Superior temporal gyrus (tissue), 1 donor: Measurements from ENCODE around the gene TOPORS.
A peak's percentile ranks its signal among the peaks of the same experiment; 100 is the strongest.
"Not testable (repeated sequence)": the region's sequence is repeated elsewhere in the genome, so short reads cannot be mapped to it uniquely, and the experiment has no call there.

ENCODE experiments used
- DNase-seq: peaks from one replicate; pipeline ENCODE4 v3.0.0-alpha.2; 2016; ENCODE audit errors: extremely low spot score

Gene TOPORS

DNA sequence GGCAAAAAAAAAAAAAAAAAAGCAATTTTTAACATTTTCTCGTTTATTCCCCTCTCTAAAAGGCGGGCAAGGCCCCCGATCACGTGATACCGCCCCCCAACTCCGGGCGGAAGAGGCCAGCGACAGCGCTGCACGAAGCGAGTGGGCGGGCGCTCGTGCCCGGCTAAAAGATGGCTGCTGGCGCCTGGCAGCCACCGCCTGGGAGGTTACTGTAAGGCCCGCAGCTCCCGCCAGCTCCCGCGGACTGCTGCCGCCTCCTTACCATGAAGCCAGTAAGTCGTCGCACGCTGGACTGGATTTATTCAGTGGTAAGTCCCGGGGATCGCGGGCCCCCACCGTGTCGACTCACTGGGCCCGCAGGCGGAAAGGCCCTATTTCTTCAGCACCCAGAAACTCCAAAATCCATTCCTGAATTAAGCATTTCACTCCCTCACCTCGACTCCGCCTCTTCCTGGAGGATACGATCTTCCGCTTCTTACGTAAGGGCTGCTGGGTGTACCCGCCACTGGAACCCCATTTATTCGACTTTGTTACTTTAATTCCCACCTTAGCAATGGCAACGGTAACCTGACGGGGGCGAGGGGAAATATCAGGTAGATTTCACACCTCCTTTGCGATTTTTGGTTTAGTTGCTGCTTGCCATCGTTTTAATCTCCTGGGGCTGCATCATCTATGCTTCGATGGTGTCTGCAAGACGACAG lies at the start of gene TOPORS, which contains the start of gene SMIM27:
TOPORS (minus strand) TSS at position 415 of the 701 bp plus-strand sequence; CDS start at position 265, 150 bp downstream.
SMIM27 (plus strand) TSS at position 156 of the 701 bp plus-strand sequence; CDS start at position 264, 108 bp downstream.
- DNase-seq, result peak; percentile 97

DNA sequence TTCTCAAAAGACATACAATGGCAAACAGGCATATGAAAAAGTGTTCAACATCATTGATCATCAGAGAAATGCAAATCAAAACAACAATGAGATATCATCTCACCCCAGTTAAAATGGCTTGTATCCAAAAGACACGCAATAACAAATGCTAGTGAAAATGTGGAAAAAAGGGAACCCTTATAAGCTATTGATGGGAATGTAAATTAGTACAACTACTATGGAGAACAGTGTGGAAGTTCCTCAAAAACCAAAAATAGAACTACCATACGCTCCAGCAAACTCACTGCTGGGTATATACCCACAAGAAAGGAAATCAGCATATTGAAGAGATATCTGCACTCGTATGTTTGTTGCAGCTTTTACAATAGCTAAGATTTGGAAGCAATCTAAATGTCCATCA lies 46.6 kb upstream of the TOPORS start:
- DNase-seq, result not testable (repeated sequence)

DNA sequence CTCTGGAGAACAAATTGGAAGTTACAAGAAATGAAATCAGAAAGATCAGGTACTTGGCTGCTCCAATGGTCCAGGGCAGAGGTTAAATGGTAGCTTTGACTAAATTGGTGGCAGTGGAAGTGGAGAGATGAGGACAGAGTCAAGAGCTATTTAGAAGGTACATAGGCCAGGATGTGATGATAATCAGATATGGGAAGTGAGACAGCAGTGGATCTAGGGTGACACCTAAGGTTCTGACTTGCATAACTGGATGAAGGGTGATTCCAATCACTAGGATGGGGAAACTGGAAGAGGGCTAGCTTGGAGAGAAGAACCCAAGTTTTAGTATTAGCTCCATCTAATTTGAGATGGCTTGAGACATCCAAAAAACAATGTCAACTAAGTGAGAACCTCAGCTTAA lies 44.5 kb upstream of the TOPORS start:
- no peak for DNase-seq

DNA sequence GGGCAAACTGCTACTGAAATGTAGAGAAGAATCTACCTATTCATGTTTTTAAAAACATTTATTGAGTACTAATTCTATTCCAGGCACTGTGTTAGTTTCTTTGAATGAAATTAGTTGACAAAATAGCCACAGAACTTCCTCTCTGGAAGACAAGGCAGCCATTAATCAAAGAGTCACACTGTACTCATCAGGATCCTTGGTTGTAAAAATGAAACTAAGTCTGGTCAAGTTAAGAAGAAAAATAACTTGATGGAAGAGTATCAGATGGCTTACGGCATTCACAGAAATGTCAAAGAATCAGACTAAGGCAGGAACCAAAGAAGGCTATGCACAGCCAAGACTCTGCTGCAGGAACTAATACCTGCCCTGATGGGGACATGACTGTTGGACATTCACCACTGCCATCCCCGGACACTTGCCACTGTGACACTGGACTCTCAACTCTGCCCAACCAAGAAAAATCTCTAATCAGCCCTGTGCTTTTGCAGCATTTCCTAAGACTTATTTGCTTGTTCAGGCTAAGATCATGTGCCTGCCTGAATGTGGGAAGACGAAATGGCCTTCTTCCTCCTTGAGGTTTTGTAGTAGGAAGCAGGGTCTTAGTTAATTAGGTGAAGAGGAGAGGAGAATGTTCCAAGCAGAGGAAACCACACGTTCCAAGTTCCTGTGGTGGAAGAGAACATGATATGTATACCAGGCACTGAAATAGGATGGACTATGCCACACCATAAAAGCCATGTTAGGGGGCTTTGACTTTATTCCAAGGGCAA lies 43.9 kb upstream of the TOPORS start:
- no peak for DNase-seq

DNA sequence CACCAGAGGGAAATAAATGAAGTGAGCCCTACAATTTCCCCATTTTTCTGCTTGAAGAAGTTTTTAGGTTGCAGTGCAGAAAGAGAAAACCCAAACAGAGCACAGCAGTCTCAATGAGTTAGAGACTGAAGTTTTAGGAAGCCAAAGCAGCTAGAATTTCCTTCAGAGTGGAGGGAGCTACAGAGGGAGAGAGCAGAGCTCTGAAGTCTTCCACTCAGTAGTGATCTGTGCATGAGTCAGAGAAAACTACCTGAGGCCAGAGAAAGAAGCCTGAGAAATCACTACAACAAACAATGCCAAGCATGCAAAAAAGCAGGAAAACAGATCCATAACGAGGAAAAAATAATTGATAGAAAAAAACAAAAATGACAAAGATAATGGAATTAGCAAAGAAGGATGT lies 38.5 kb upstream of the TOPORS start:
- DNase-seq, result no peak

DNA sequence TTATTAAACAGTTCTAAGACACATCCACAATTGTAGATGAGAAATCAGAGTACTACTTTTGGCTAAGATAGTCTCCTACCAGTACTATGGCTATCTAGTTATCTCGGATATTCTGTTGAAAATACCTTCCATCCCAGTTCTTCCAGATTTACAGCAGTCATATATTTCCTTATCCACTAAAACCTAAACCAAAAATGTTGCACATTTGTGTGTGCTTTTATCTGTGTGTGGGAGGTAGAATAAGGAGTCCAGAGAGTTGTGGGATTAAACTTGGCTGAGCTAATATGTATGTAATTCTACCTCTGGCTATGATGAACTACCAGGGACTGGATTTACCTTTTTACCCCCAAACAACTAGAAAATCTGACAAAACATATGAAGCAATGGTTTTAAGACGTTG lies 38.1 kb upstream of the TOPORS start:
- DNase-seq, result no peak

DNA sequence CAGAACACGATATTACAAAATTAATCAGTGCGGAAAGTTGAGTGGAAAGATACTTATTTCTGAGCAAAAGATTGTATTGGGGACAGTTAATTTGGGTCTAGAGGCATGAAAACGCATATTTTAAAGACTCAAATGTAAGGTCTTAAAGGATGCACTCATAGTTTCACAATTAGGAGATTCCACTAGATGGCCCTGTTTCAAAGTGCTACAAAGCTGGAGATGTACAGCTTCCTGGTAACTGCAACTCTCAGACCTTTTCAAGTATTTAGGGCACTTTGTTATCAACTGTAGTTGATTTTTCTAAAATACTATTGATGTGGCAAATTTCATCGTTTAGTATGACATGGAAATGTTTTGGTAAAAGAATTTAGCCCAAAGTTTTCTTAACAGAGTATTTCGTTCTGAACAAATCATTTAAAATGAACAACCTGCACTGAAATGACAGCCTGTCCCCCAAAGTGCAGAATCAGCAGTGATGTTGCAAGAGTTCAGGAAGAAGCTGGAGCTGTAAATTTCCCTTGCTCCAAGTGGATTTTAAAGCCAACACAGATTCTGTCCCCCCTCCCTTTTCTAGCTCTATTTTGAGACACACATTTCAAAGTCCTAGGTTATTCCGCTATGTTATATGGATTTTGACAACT lies 36.8 kb upstream of the TOPORS start:
- DNase-seq, result peak; percentile 85

DNA sequence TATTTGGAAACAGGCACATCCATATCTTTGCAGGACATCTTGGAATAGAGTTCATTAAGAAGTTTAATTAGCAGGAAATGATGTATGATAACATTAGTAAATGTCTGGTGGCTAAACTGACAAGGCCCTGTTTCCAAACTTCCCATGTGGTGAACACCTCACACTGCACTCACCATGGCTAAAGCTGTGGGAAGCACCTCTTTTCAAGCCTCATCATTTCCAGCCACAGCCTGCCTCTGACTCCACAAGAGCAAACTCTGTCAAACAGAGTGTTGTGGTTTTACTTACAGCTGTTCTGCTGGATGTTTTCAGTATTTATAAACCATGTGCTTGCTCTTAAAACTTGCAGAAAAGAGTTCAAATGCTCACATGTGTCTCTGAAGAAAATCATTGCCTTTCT lies 35.5 kb upstream of the TOPORS start:
- DNase-seq, result no peak

DNA sequence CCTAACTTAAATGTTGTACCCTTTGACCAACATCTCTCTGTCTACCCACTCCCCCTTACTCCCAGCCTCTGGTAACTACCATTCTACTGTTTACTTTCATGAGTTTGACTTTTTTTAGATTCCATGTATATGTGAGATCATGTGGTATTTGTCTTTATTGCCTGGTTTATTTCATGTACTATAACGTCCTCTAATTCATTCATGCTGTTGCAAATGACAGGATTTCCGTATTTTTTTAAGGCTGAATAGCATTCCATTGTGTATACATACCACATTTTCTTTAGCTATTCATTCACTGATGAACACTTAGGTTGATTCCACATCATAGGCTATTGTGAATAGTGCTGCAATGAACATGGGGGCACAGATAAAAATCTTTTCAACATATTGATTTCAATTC lies 32.4 kb upstream of the TOPORS start:
- DNase-seq, result no peak

DNA sequence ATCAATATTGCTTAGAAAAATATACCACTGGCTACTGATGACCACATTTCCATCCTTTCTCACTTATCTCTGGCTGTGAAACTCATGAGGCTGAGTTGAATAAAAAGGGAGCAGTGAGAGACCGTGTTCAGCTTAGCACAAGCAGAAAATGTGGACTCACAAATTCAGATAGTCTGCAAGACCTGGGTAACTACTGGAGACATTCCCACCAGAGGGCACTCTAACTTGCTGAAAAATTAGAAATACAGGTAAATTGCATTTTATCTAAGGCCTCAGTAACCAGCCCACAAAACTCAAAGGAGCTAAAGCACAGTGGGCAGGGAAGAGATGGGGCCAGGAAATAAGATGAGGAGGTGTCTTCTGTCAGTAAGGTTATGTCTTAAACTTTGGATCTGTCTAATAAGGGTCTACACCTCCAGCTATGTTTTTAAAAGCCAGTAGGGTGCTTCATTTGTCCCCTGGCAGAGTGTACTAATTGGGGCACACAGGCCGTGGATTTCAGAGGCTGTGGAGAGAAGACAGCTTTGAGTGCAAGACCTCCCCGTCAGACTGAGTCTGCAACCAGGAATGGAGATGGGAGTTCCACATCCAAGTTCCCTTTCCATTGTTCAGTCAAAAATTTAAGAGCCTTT lies 29.2 kb upstream of the TOPORS start:
- peak; percentile 78 for DNase-seq

DNA sequence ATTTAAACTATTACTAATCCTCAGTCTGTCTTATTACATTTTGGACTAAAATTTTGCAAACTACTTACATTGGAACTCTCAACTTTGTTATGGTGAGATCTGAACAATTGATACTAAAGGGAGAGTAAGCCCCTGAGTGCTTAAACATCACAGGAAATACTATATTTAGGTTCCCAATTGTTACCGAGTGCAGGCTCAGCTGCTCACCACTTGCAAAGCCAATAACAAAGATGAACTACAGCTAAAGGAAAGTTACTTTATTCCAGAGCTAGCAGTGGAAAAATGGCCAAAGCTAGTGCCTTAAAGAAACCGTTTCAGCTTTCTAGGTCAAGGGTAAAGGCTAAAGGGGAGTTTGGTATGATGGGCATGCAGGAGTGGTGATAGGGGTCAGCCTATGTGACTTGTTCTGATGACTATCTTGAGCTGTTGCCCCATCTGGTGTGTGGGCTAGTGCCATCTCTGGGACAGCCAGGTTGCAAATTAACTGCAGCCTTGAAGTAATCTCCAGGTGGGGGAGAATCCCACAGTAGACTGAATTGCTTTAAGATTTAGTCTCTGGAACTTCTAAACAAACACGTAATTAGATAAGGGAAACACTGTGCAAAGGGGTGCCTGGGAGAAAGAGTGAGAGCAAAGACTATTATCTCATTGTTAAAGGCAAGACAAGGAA lies 28.4 kb upstream of the TOPORS start:
- DNase-seq, result no peak

DNA sequence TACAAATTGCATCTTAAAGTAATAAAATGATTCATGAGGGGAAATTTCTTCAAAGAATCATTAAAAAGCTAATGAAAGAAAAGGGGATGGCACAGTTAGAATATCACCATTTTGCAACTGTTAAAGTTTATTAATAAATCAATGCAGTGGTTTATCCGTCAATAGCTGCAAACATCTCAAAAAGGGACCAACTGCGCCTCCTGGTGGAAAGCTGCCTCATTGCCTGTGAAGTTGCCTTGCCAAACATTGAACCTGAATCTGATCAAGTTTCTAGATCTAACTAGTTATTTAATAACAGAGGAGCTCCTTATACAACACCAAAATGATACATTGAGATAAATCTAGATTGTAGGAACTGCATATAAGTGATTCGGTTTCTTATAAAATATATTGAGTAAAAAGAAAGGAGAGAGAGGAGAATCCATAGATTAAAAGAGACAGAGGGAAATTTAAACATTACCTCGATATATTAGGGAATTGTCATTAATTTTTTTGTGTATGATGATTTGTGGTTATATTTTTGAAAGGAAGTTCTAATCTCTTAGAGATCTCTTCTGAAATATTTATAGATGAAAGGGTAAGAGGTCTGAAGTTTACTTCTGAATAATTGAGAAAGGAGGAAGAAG lies 27.4 kb upstream of the TOPORS start:
- peak; percentile 88 for DNase-seq

DNA sequence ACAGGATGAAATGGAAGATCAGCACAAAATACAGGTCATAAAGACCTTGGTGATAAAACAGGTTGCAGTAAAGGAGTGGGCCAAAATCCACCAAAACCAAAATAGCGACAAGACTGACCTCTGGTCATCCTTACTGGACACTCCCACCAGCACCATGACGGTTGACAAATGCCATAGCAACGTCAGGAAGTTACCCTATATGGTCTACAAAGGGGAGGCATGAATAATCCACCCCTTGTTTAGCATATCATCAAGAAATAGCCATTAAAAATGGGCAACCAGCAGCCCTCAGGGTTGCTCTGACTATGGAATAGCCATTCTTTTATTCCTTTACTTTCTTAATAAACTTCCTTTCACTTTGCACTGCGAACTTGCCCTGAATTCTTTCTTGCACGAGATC lies 26.6 kb upstream of the TOPORS start:
- no peak for DNase-seq

DNA sequence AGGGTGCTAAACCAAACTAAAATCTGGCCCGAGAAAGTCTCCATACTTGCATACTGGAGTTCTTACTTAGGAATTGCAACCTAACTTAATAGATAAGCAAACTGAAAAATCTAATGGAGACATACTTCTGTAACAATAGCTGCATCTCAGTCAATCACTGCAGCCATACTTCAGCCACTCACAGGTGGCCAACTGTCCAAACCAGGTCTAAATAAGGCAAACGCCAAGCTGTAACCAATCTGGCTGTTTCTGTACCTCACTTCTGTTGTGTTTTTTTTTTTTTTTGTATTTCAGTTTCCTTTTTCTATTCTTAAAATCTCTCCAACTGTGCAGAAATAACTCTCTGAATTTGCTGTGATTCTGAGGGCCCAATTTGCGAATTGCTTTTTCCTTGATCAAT lies 24.9 kb upstream of the TOPORS start:
- DNase-seq, result no peak

DNA sequence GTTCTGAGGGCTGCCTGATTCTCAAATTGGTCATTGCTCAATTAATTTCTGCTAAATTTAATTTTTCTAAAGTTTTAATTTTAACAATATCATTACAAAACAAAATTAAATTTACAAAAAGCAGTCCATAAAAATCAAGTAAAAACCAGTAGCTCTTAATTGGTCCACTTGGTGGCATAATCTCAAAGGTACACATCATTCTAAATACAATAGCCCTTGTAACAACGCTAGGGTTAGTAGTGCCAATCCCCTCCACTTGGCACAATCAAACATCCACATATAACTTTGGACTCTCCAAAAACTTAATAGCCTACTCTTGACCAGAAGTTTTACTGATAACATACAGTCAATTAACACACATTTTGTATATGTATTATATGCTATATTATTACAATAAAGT lies 22.5 kb upstream of the TOPORS start:
- no peak for DNase-seq

DNA sequence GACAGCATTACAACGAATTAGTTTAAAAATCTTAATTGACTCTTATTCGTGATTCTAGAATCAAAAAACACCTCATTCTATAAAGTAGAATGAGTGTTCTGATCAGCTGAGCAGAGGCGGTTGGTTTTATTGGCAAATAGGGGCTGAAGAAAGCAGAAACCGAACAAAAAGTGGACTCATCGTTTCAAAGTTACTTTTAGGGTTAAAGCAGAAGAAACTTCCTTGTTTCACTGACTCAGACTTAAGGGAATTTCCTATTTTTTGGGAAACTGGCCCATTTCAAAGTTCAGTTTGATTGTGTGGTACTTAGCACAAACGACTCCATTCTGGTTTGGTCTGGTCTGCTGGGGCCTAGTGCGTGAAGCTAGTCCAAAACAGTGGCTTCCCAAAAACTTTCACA lies 21.4 kb upstream of the TOPORS start:
- no peak for DNase-seq

DNA sequence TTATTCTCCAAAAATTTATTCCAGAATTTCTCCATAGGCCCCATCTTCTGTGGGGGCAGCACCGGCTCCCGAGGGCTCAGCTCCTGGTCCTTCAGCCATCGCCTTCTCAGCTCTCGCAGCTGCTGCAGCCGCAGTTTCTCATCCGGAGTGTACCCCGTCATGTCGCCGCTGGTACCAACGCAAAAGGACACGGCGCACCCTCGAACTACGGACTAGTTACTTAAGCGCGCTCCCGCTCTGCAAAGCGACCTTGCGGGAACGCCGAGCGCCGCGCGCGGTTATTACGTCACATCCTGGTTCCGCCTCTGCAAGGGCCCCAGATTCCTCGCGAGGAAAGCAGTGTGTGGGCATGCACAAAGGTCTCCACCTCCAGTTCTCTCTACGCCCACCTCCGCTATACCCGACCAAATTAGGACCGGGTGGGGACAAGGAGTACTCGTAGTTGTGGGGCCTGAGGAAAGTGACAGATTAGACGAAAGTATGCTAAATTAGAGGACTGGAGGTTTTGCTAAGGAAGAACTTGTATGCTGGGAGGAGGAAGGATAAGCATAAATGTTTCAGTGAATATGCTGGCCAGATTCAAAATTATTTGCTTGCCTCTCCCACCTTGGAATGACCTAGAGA lies 20.6 kb upstream of the TOPORS start, which contains the start of gene NDUFB6:
NDUFB6 (minus strand) TSS at position 260 of the 624 bp plus-strand sequence; CDS start at position 161, 99 bp downstream.
- peak; percentile 96 for DNase-seq

DNA sequence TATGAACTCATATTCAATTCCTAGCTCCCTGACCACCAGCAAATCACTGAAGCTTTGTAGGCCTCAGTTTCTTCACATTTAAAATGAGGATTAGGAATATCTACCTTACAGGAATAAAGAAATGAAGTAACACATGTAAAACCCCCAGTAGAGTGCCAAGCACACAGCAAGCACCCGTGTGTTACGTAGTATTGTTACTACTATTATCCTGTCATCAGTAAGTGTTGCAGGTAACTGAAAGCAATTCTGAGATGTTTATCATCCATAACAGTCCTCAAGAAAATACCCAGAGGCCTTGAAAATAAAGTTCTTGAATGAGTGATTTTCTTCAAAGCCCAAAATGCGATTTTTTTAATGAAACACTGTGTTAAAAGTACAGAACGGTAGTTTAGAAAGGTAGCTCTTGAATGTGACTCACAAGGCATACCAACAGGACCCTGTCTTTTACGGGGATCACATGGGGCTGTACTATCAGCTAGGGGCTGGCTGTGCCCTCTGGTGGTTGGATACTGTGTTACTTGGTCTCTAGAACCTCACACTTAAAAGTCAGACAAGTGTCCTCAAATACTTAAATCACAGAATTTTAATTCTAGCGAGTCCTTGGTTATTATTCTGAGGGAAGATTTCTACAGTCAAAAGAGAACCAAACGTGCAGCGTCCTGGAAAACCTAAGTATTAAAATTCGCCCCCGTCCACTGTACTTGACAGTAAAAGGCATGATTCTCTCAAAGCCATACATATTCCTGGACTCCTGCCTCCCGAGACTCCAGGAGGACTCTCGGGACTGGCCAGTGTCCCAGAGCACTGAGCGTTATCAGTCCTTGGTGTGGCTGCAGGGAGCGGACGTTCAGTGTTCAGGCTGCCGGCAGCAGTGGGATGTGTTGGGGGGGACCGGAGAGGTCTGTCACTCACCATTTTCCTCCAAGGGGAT lies 19.8 kb upstream of the TOPORS start:
- peak; percentile 83 for DNase-seq

DNA sequence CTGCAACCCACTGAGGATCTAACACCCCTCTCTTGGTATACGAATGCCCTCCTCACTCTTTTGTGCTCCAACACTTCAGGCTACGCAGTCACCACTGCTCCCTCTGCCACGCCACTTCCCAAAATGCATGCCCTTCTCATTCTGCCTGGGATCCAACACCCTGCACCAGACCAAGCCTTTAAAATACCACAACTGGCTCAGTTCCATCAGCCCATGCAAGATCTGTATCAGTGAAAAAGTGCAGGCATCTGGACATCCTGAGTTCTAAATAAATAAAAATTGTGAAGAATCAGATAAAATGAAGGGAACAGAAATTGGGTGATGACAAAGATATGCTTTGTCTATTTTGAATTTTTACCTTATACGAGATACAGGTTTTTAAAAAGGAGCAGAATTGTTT lies 17.9 kb upstream of the TOPORS start:
- no peak for DNase-seq
